Hepatocyte (in vitro differentiated cells): ENCODE results near the gene KAZALD1.

Experiments used
- EZH2 ChIP-seq: fragments of 200-600 bp; sonication (generic); IDR thresholded peaks from 2 replicates; pipeline ENCODE4 v1.6.1; 2016; ENCODE audit warnings: antibody characterized with exemption, mild to moderate bottlenecking, borderline replicate concordance
- EZH2phosphoT487 ChIP-seq: fragments of 200-600 bp; sonication (generic); IDR thresholded peaks from one replicate; pipeline ENCODE4 v1.6.1; 2018; ENCODE audit warnings: antibody characterized with exemption, mild to moderate bottlenecking, low read depth, moderate library complexity; ENCODE audit not compliant: unreplicated experiment, severe bottlenecking
- TF ChIP-seq, protein P1 (sequence below): fragments of 200-600 bp; sonication (generic); IDR thresholded peaks from 2 replicates; pipeline ENCODE4 v1.5.1; 2016; ENCODE audit warnings: antibody characterized with exemption, mild to moderate bottlenecking; ENCODE audit not compliant: poor library complexity

DNA sequence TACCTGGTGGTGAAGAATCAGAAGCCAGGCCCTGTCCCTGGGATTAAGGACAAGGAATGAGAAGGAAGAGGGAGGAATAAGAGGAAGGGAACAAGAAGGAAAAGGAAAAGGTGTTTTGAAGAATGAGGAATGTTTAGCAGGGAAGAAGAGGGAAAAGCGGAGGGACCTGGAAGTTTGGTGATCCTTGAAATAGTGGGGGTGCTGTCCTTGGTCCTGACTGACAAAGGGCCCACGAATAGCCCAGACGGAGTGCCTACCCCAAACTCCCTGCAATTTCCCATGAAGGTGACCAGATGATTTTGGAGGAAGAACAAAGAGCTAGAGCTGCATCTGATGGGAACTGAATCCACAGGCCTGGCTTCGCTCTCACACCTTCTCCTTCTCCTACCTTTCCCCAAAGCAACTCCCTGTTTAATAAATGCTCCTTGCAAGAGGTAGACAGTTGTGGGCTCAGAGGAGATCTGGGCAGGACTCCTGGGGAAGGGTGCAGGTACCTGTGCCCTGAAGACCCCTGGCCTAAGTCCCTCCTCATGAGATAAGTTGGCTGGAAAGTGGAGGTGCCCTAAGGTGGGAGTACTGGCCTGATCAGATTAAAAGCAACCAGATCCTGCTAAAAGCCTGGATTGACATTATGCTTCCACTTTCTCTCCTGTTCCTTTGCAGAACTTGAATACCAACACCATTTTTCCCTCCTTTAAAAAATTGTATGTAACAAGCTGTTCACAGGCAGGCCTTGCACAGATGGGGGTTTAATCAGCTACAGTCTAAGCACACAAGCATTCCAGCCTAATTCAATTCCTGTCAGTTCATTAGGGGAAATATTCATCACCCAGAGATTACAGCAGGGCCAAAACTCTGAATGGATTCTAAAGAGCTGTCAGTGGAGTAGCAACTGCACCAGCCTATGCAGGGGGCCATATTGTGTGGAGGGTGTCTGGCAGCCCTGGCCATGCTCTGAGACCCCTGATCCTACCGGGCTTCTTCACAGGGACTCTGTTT, 19.4 kb downstream of the KAZALD1 start:
- TF ChIP-seq, protein P1, sequence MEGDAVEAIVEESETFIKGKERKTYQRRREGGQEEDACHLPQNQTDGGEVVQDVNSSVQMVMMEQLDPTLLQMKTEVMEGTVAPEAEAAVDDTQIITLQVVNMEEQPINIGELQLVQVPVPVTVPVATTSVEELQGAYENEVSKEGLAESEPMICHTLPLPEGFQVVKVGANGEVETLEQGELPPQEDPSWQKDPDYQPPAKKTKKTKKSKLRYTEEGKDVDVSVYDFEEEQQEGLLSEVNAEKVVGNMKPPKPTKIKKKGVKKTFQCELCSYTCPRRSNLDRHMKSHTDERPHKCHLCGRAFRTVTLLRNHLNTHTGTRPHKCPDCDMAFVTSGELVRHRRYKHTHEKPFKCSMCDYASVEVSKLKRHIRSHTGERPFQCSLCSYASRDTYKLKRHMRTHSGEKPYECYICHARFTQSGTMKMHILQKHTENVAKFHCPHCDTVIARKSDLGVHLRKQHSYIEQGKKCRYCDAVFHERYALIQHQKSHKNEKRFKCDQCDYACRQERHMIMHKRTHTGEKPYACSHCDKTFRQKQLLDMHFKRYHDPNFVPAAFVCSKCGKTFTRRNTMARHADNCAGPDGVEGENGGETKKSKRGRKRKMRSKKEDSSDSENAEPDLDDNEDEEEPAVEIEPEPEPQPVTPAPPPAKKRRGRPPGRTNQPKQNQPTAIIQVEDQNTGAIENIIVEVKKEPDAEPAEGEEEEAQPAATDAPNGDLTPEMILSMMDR: no peak
- TF ChIP-seq EZH2phosphoT487 (no peak), EZH2 (no peak)
